HUES6 (cell line): Measurements from ENCODE around the gene AP4M1.
A peak's percentile ranks its signal among the peaks of the same experiment; 100 is the strongest.
"Not testable (repeated sequence)": the region's sequence is repeated elsewhere in the genome, so short reads cannot be mapped to it uniquely, and the experiment has no call there.

Source experiments
- H3K27ac ChIP-seq: 2 replicates; pipeline ENCODE4 v1.7.0; 2013; ENCODE audit warnings: low read depth, mild to moderate bottlenecking, low read length, inconsistent platforms
- H3K27me3 ChIP-seq: 2 replicates; pipeline ENCODE4 v1.6.1; 2013; ENCODE audit warnings: low read length; ENCODE audit not compliant: control insufficient read depth, insufficient read depth
- H3K36me3 ChIP-seq: 2 replicates; pipeline ENCODE4 v1.6.1; 2013; ENCODE audit warnings: low read length; ENCODE audit not compliant: control insufficient read depth, insufficient read depth
- H3K4me1 ChIP-seq: 2 replicates; pipeline ENCODE4 v1.6.1; 2013; ENCODE audit warnings: low read length; ENCODE audit not compliant: control insufficient read depth, insufficient read depth
- H3K4me3 ChIP-seq: 2 replicates; pipeline ENCODE4 v1.5.1; 2013; ENCODE audit warnings: low read depth, low read length
- H3K9ac ChIP-seq: one replicate; pipeline ENCODE4 v1.6.1; 2013; ENCODE audit warnings: mild to moderate bottlenecking, low read length
- H3K9me3 ChIP-seq: 2 replicates; pipeline ENCODE4 v1.6.1; 2013; ENCODE audit warnings: low read depth, low read length; ENCODE audit not compliant: control insufficient read depth, insufficient read depth

AP4M1 gene

GRCh38 chr7:100137851-100138760 is 36.7 kb downstream of the AP4M1 start:
- H3K36me3 ChIP-seq: no peaks in the 10 kb centered on the region
- H3K4me3 ChIP-seq: no peak overlapping the region
- H3K9ac ChIP-seq: no peak overlapping the region
- H3K9me3 ChIP-seq: no peaks in the 10 kb centered on the region
- no peaks in the 10 kb centered on the region for H3K27me3 ChIP-seq
- 0 out of 2 replicates have a peak, but pooled peaks cover under 1% of the 10 kb centered on the region for H3K4me1 ChIP-seq
- H3K27ac ChIP-seq: no peak overlapping the region

- Histone ChIP-seq H3K4me3 (no peak overlapping the region), H3K27me3 (no peaks in the 10 kb centered on the region), H3K27ac (no peak overlapping the region), H3K4me1 (no peaks in the 10 kb centered on the region), H3K9ac (no peak overlapping the region), H3K36me3 (no peaks in the 10 kb centered on the region), H3K9me3 (no peaks in the 10 kb centered on the region)
Observed at GRCh38 chr7:100141555-100141949, 40.1 kb downstream of the AP4M1 start.

GRCh38 chr7:100142461-100142860 is 41.0 kb downstream of the AP4M1 start:
- H3K9me3 ChIP-seq: no peaks in the 10 kb centered on the region
- H3K27me3 ChIP-seq: no peaks in the 10 kb centered on the region
- H3K9ac ChIP-seq: no peak overlapping the region
- H3K4me3 ChIP-seq: no peak overlapping the region
- no peak overlapping the region for H3K27ac ChIP-seq
- H3K36me3 ChIP-seq: no peaks in the 10 kb centered on the region
- no peaks in the 10 kb centered on the region for H3K4me1 ChIP-seq

- H3K27ac ChIP-seq: not testable (repeated sequence)
Observed at GRCh38 chr7:100146350-100146749, 44.9 kb downstream of the AP4M1 start.

GRCh38 chr7:100147278-100147677 is 45.8 kb downstream of the AP4M1 start:
- Histone ChIP-seq H3K27ac (no peak overlapping the region), H3K9ac (no peak overlapping the region), H3K4me1 (peaks cover 7% of the 10 kb centered on the region; the same call in 1 of the 2 replicates), H3K27me3 (no peaks in the 10 kb centered on the region), H3K9me3 (no peaks in the 10 kb centered on the region), H3K36me3 (peaks cover 6% of the 10 kb centered on the region; the same call in 1 of the 2 replicates), H3K4me3 (no peak overlapping the region)

More at GRCh38 chr7:100146350-100146749, 44.9 kb downstream of the AP4M1 start:
- H3K36me3 ChIP-seq, H3K9ac ChIP-seq, H3K4me1 ChIP-seq, H3K27me3 ChIP-seq, H3K4me3 ChIP-seq, H3K9me3 ChIP-seq: not testable (repeated sequence)

- Histone ChIP-seq H3K9ac (peak overlapping the region; percentile 43), H3K4me3 (peak overlapping the region; percentile 51), H3K27ac (peak overlapping the region; percentile 37; the same call in 1 of the 2 replicates)
Observed at GRCh38 chr7:100148225-100148558, 46.7 kb downstream of the AP4M1 start.

GRCh38 chr7:100148559-100149328 is 47.3 kb downstream of the AP4M1 start, which contains the start of gene LAMTOR4:
LAMTOR4 (plus strand) TSS chr7:100148918; CDS start chr7:100148973, 55 bp downstream.
- Histone ChIP-seq H3K27ac (peak within 1 kb of the TSS; percentile 65; the same call in 1 of the 2 replicates), H3K36me3 (peaks cover 20% of the 10 kb centered on the region), H3K9ac (peak within 1 kb of the TSS; percentile 89), H3K4me1 (peaks cover 12% of the 10 kb centered on the region; the same call in 1 of the 2 replicates), H3K4me3 (peak within 1 kb of the TSS; percentile 97), H3K27me3 (no peaks in the 10 kb centered on the region), H3K9me3 (no peaks in the 10 kb centered on the region)

More at GRCh38 chr7:100148225-100148558, 46.7 kb downstream of the AP4M1 start:
- Histone ChIP-seq H3K9me3 (no peaks in the 10 kb centered on the region), H3K4me1 (peaks cover 10% of the 10 kb centered on the region; the same call in 1 of the 2 replicates), H3K36me3 (peaks cover 14% of the 10 kb centered on the region), H3K27me3 (no peaks in the 10 kb centered on the region)

GRCh38 chr7:100152404-100152803 is 51.0 kb downstream of the AP4M1 start:
- no peaks in the 10 kb centered on the region for H3K27me3 ChIP-seq
- no peak overlapping the region for H3K27ac ChIP-seq
- H3K4me3 ChIP-seq: no peak overlapping the region
- H3K9me3 ChIP-seq: no peaks in the 10 kb centered on the region
- H3K9ac ChIP-seq: no peak overlapping the region
- peaks cover 52% of the 10 kb centered on the region for H3K36me3 ChIP-seq
- H3K4me1 ChIP-seq: peaks cover 38% of the 10 kb centered on the region

- Histone ChIP-seq H3K4me1 (peaks cover 42% of the 10 kb centered on the region), H3K36me3 (peaks cover 52% of the 10 kb centered on the region), H3K27ac (no peak overlapping the region), H3K9me3 (no peaks in the 10 kb centered on the region), H3K9ac (no peak overlapping the region), H3K27me3 (no peaks in the 10 kb centered on the region), H3K4me3 (no peak overlapping the region)
Observed at GRCh38 chr7:100152937-100153666, 51.7 kb downstream of the AP4M1 start.

GRCh38 chr7:100153708-100154535 is 52.5 kb downstream of the AP4M1 start:
- Histone ChIP-seq H3K9ac (peak overlapping the region; percentile 34), H3K36me3 (peaks cover 52% of the 10 kb centered on the region), H3K27ac (no peak overlapping the region), H3K9me3 (no peaks in the 10 kb centered on the region), H3K4me1 (peaks cover 40% of the 10 kb centered on the region), H3K4me3 (no peak overlapping the region), H3K27me3 (no peaks in the 10 kb centered on the region)
